VCaP (cell line): ENCODE results near the gene ADK.

Experiments
- H3K27ac ChIP-seq: fragments of 450-650 bp; 2 replicates; pipeline ENCODE4 v1.5.1; 2017
- CTCF ChIP-seq: fragments of 450-650 bp; conservative IDR thresholded peaks from 2 replicates; pipeline ENCODE4 v1.5.1; 2017; ENCODE audit warnings: mild to moderate bottlenecking, moderate library complexity

The ADK gene

GRCh38 chr10:74244097-74244685, 93.2 kb downstream of the ADK start:
- peak overlapping the region; percentile 32 for H3K27ac ChIP-seq

GRCh38 chr10:74244807-74245206, 93.8 kb downstream of the ADK start:
- TF ChIP-seq CTCF = no peak
- H3K27ac ChIP-seq = peak overlapping the region; percentile 32

More at GRCh38 chr10:74244097-74244685, 93.2 kb downstream of the ADK start:
- peak; percentile 69 for TF ChIP-seq CTCF

GRCh38 chr10:74246495-74246894, 95.5 kb downstream of the ADK start:
- no peak overlapping the region for H3K27ac ChIP-seq
- no peak for TF ChIP-seq CTCF

- TF ChIP-seq CTCF = no peak
- H3K27ac ChIP-seq = no peak overlapping the region
These were observed 98.8 kb downstream of the ADK start for GRCh38 chr10:74249865-74250264.

GRCh38 chr10:74255214-74255613, 104.2 kb downstream of the ADK start:
- peak overlapping the region; percentile 54 for H3K27ac ChIP-seq
- no peak for TF ChIP-seq CTCF

GRCh38 chr10:74255888-74256357, 104.9 kb downstream of the ADK start:
- H3K27ac ChIP-seq = peak overlapping the region; percentile 54
- no peak for TF ChIP-seq CTCF

- no peak for TF ChIP-seq CTCF
- 0 out of 2 replicates have a peak overlapping the region, but pooled peaks have one; percentile 17 for H3K27ac ChIP-seq
These were observed 111.8 kb downstream of the ADK start for GRCh38 chr10:74262856-74263255.
